Measurements from ENCODE around the gene NRF1. TPM values are rescaled to one million over a fixed set of nuclear protein-coding genes. Genes with fewer than 3 reads are reported as not detected.
"Not testable (repeated sequence)": the region's sequence is repeated elsewhere in the genome, so short reads cannot be mapped to it uniquely, and the experiment has no call there.

The NRF1 gene
- polyA plus RNA-seq, 1 experiment = 13.3 TPM

- no peak overlapping the region for H3K4me3 ChIP-seq (ENCODE audit: low read depth, low read length)
- POLR2A ChIA-PET = no interaction called here
- TF ChIP-seq CTCF (IDR thresholded peaks at IDR 0.05; ENCODE audit: insufficient read depth, low read depth, low read length) = no peak
- no peaks in the 10 kb centered on the region for H3K36me3 ChIP-seq (ENCODE audit: control insufficient read depth, insufficient read depth, low read length)
- H3K27me3 ChIP-seq (ENCODE audit: control insufficient read depth, insufficient read depth, low read length) = no peaks in the 10 kb centered on the region
- CTCF ChIA-PET = interaction anchor here (0.8 to 1.3 kb wide), 2 partner anchors 158 to 163 kb away, joined by 3 to 5 read pairs; no protein-coding TSS in a partner anchor
- DNase-seq (ENCODE audit: low read depth) = no peak
Observed at GRCh38 chr7:129667116-129667515, 55.6 kb downstream of the NRF1 start.

GRCh38 chr7:129667551-129667950 lies 56.0 kb downstream of the NRF1 start:
- no peak for TF ChIP-seq CTCF (IDR thresholded peaks at IDR 0.05; ENCODE audit: insufficient read depth, low read depth, low read length)

GRCh38 chr7:129669901-129670300 lies 58.4 kb downstream of the NRF1 start:
- POLR2A ChIA-PET = no interaction called here

More at GRCh38 chr7:129667551-129667950, 56.0 kb downstream of the NRF1 start:
- no peaks in the 10 kb centered on the region for H3K36me3 ChIP-seq (ENCODE audit: control insufficient read depth, insufficient read depth, low read length)
- ChIA-PET POLR2A (no interaction called here), CTCF (interaction anchor here (0.8 to 2.0 kb wide), 3 partner anchors 157 to 162 kb away, joined by 3 to 5 read pairs (median 4); no protein-coding TSS in a partner anchor)
- H3K4me3 ChIP-seq (ENCODE audit: low read depth, low read length) = no peak overlapping the region
- DNase-seq (ENCODE audit: low read depth) = no peak
- no peaks in the 10 kb centered on the region for H3K27me3 ChIP-seq (ENCODE audit: control insufficient read depth, insufficient read depth, low read length)

DNA sequence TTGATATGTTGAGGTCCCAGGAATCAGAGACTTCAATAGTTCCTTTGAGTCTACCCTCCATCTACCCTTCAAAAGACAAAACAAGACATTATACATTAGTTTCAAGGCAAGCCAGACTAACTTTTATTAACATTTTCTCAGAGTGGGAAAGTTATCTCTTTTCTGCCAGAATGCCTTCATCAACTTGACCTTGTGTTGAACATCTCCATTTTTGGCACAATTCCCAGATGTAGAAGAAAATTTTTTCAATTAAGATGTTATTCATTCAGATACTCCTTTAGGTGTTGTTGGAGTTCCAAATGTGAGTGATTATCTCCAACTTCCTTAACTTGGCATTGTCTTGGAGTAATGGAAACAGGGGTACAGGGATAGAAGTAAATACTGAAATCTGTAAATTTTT lies 59.1 kb downstream of the NRF1 start:
- Histone ChIP-seq H3K36me3 (ENCODE audit: control insufficient read depth, insufficient read depth, low read length) (no peaks in the 10 kb centered on the region), H3K27me3 (ENCODE audit: control insufficient read depth, insufficient read depth, low read length) (no peaks in the 10 kb centered on the region), H3K4me3 (ENCODE audit: low read depth, low read length) (no peak overlapping the region)
- CTCF ChIA-PET = no interaction called here
- POLR2A ChIA-PET = no interaction called here
- no peak for TF ChIP-seq CTCF (IDR thresholded peaks at IDR 0.05; ENCODE audit: insufficient read depth, low read depth, low read length)
- DNase-seq (ENCODE audit: low read depth) = no peak

More at GRCh38 chr7:129669901-129670300, 58.4 kb downstream of the NRF1 start:
- Histone ChIP-seq H3K36me3 (ENCODE audit: control insufficient read depth, insufficient read depth, low read length) (no peaks in the 10 kb centered on the region), H3K27me3 (ENCODE audit: control insufficient read depth, insufficient read depth, low read length) (no peaks in the 10 kb centered on the region), H3K4me3 (ENCODE audit: low read depth, low read length) (no peak overlapping the region)
- no peak for TF ChIP-seq CTCF (IDR thresholded peaks at IDR 0.05; ENCODE audit: insufficient read depth, low read depth, low read length)
- CTCF ChIA-PET = no interaction called here
- no peak for DNase-seq (ENCODE audit: low read depth)

DNA sequence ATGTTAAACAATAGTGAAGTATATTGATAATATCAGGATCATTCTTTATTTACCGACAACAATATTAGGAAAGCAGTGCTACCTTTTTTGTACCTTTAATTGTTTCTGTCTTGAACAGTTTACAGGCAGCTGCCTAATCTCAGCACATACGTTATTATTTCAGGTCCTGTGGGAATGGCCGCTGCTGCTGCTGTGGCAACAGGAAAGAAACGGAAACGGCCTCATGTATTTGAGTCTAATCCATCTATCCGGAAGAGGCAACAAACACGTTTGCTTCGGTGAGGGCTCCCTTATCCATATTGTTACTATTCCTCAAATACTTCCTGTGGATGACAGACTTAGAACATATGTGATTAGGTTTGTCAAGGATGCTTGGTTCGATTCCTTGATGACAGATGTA lies 59.7 kb downstream of the NRF1 start:
- Histone ChIP-seq H3K36me3 (ENCODE audit: control insufficient read depth, insufficient read depth, low read length) (no peaks in the 10 kb centered on the region), H3K27me3 (ENCODE audit: control insufficient read depth, insufficient read depth, low read length) (no peaks in the 10 kb centered on the region), H3K4me3 (ENCODE audit: low read depth, low read length) (no peak overlapping the region)
- ChIA-PET CTCF (no interaction called here), POLR2A (no interaction called here)
- TF ChIP-seq CTCF (IDR thresholded peaks at IDR 0.05; ENCODE audit: insufficient read depth, low read depth, low read length) = no peak
- DNase-seq (ENCODE audit: low read depth) = no peak

GRCh38 chr7:129674475-129674874 lies 63.0 kb downstream of the NRF1 start:
- H3K4me3 ChIP-seq (ENCODE audit: low read depth, low read length); H3K36me3 ChIP-seq (ENCODE audit: control insufficient read depth, insufficient read depth, low read length); DNase-seq (ENCODE audit: low read depth); POLR2A ChIA-PET; H3K27me3 ChIP-seq (ENCODE audit: control insufficient read depth, insufficient read depth, low read length): not testable (repeated sequence)
- CTCF ChIA-PET = interaction anchor here (0.6 to 1.2 kb wide), 3 partner anchors 9 to 352 kb away, joined by 4 to 5 read pairs (median 5); no protein-coding TSS in a partner anchor
